A673 (cell line): ENCODE data around the gene EGR1. TPM values are rescaled to one million over a fixed set of nuclear protein-coding genes. Genes with fewer than 3 reads are reported as not detected.

Experiments
- BruUV-seq: library from RNA; stranded (reverse); fragments of 400-500 nt; replicated peaks from 2 replicates; lab custom pipeline; 2021; lab: Mats Ljungman, UMichigan
- CTCF ChIA-PET: fragments of 300-600 bp; sonication (Branson Sonifier 250); formaldehyde crosslinking; loops from one replicate; lab custom pipeline; 2022; ENCODE audit warnings: antibody characterized with exemption; lab: Charles Lee
- POLR2A ChIA-PET: fragments of 300-600 bp; sonication (Branson Sonifier 250); formaldehyde crosslinking; loops from one replicate; lab custom pipeline; 2022; ENCODE audit warnings: antibody characterized with exemption; ENCODE audit not compliant: low non-redundant PET; lab: Charles Lee
- DNase-seq: peaks from one replicate; pipeline ENCODE4 v3.0.0-alpha.2; 2015; ENCODE audit warnings: low spot score
- H3K27ac ChIP-seq: fragments of 200-600 bp; sonication (generic); 2 replicates; pipeline ENCODE4 v1.5.1; 2016; ENCODE audit warnings: mixed run types, low read depth, mild to moderate bottlenecking, mixed read lengths, antibody characterized with exemption, low read length; ENCODE audit not compliant: poor library complexity, severe bottlenecking
- H3K27me3 ChIP-seq: fragments of 200-600 bp; sonication (generic); replicated peaks from 2 replicates; pipeline ENCODE4 v1.6.1; 2017; ENCODE audit warnings: mixed run types, low read depth, mild to moderate bottlenecking, mixed read lengths, antibody characterized with exemption, low read length; ENCODE audit not compliant: insufficient read depth, poor library complexity
- H3K36me3 ChIP-seq: fragments of 200-600 bp; sonication (generic); 2 replicates; pipeline ENCODE4 v1.6.1; 2016; ENCODE audit warnings: mixed run types, mild to moderate bottlenecking, mixed read lengths, antibody characterized with exemption, low read length; ENCODE audit not compliant: insufficient read depth, poor library complexity, severe bottlenecking
- H3K4me1 ChIP-seq: fragments of 200-600 bp; sonication (generic); 2 replicates; pipeline ENCODE4 v1.6.1; 2017; ENCODE audit warnings: mixed run types, mild to moderate bottlenecking, mixed read lengths, antibody characterized with exemption, low read length; ENCODE audit not compliant: insufficient read depth, poor library complexity, severe bottlenecking
- H3K4me3 ChIP-seq: fragments of 200-600 bp; sonication (generic); 2 replicates; pipeline ENCODE4 v1.5.1; 2016; ENCODE audit warnings: low read depth, mixed run types, mild to moderate bottlenecking, mixed read lengths, low read length; ENCODE audit not compliant: poor library complexity, severe bottlenecking
- H3K9me3 ChIP-seq: fragments of 200-600 bp; sonication (generic); 2 replicates; pipeline ENCODE4 v1.6.1; 2016; ENCODE audit warnings: mixed run types, low read depth, mild to moderate bottlenecking, mixed read lengths, antibody characterized with exemption, low read length; ENCODE audit not compliant: poor library complexity, severe bottlenecking
- EZH2 ChIP-seq: fragments of 200-600 bp; sonication (generic); IDR thresholded peaks from 2 replicates; pipeline ENCODE4 v1.6.1; 2017; ENCODE audit warnings: borderline replicate concordance, low read depth, mild to moderate bottlenecking, mixed read lengths, antibody characterized with exemption, low read length; ENCODE audit not compliant: poor library complexity, severe bottlenecking
- intact Hi-C: fragments of 100-400 bp; cut with micrococcal nuclease; formaldehyde crosslinking; loops from one replicate; pipeline ENCODE4 v1.10.0; 2022; ENCODE audit not compliant: unreplicated experiment
- total RNA-seq: library from RNA; stranded (reverse); gene quantifications from 2 replicates; pipeline ENCODE4 v1.2.3, GENCODE V29; 2021
- TF ChIP-seq, protein P1 (sequence below): fragments of 300-800, 200-600 bp; sonication (generic); conservative IDR thresholded peaks from 2 replicates; pipeline ENCODE4 v1.5.1; 2017; ENCODE audit warnings: low read depth, mild to moderate bottlenecking, antibody characterized with exemption, low read length, moderate library complexity, mixed read lengths

The EGR1 gene
- total RNA-seq, 1 experiment from 2014 or later, result 64.8 TPM

DNA sequence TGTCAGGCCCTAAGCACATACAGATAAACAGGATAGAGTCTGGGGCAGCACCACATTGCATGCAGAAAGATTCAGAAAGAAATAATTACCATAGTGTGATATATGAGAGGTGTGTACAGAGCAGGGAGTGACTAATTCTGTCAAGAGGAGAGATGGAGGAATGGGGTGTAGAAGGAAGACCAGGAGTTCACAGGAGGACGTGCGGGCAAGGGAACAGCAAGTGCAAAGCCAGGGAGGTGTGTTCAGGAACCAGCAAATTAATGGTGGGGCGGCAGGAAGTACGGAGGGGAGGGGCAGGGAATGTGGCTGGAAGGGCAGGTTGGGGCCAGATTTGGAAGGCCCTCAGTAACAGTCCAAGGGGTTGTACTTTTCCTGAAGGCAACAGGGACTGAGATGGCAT lies 17.4 kb downstream of the EGR1 start:
- POLR2A ChIA-PET, result interaction anchor here (0.6 kb wide), 1 partner anchor 13 kb away, joined by 3 read pairs; no protein-coding TSS in a partner anchor
- intact Hi-C loops, result no loop called here
- CTCF ChIA-PET, result no interaction called here

DNA sequence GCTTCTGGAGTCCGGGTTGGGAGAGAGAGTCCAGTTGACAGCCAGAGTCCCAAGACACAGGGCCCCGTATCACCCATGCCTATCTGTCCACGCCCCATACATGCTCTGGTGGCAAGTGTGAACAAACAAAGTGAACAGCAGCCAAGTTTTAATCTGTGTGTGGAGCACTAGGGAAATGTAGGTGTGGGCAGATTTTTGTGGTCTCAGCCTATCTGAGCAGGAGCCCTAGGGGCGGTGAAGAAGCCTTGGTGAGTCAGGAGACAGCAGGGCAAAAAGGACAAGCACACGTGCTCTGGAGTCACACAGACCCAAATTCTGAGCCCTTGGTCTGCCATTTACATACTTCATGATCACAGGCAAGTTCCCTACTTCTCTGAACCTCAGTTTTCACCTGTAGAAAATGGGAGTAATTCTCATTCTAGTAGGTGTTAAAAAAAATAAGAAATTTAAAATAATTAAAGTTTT lies 23.2 kb downstream of the EGR1 start:
- Histone ChIP-seq H3K36me3 (no peaks in the 10 kb centered on the region), H3K27me3 (no peaks in the 10 kb centered on the region), H3K27ac (no peak overlapping the region), H3K9me3 (no peaks in the 10 kb centered on the region), H3K4me1 (peaks cover 23% of the 10 kb centered on the region), H3K4me3 (no peak overlapping the region)
- intact Hi-C loops, result no loop called here
- DNase-seq, result no peak
- no peak for TF ChIP-seq EZH2
- TF ChIP-seq, protein P1, sequence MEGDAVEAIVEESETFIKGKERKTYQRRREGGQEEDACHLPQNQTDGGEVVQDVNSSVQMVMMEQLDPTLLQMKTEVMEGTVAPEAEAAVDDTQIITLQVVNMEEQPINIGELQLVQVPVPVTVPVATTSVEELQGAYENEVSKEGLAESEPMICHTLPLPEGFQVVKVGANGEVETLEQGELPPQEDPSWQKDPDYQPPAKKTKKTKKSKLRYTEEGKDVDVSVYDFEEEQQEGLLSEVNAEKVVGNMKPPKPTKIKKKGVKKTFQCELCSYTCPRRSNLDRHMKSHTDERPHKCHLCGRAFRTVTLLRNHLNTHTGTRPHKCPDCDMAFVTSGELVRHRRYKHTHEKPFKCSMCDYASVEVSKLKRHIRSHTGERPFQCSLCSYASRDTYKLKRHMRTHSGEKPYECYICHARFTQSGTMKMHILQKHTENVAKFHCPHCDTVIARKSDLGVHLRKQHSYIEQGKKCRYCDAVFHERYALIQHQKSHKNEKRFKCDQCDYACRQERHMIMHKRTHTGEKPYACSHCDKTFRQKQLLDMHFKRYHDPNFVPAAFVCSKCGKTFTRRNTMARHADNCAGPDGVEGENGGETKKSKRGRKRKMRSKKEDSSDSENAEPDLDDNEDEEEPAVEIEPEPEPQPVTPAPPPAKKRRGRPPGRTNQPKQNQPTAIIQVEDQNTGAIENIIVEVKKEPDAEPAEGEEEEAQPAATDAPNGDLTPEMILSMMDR, result no peak
- ChIA-PET CTCF (no interaction called here), POLR2A (no interaction called here)
- BruUV-seq, result no TSS peak

More for the DNA sequence above, 17.4 kb downstream of the EGR1 start:
- TF ChIP-seq, protein P1, result no peak
- TF ChIP-seq EZH2, result no peak
- H3K36me3 ChIP-seq, result no peaks in the 10 kb centered on the region
- no peak overlapping the region for H3K4me3 ChIP-seq
- H3K27me3 ChIP-seq, result no peaks in the 10 kb centered on the region
- no peaks in the 10 kb centered on the region for H3K9me3 ChIP-seq
- no TSS peak for BruUV-seq
- H3K27ac ChIP-seq, result no peak overlapping the region
- DNase-seq, result no peak
- no peaks in the 10 kb centered on the region for H3K4me1 ChIP-seq

DNA sequence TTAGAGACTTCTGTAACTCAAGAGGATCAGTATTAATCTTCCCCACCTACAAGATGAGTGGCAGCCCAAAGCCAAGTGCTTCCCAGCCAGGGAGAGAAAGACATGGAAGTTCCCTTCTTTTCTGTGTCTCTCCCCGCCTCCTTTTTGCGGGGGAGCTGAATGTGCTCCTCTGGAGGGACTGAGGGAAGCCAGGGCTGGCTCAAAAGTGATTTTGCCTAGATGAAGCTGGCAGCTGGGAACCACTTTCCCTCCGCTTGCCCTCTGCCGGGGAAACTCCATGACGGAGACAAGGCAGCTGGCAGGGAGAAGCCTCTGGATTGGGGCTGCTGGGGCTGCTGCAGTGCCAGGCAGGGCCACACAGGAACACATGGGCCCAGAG lies 24.4 kb downstream of the EGR1 start:
- DNase-seq, result no peak
- Histone ChIP-seq H3K4me1 (peaks cover 23% of the 10 kb centered on the region), H3K9me3 (no peaks in the 10 kb centered on the region), H3K27me3 (no peaks in the 10 kb centered on the region), H3K4me3 (no peak overlapping the region), H3K36me3 (no peaks in the 10 kb centered on the region), H3K27ac (no peak overlapping the region)
- POLR2A ChIA-PET, result interaction anchor here (0.5 kb wide), 1 partner anchor 24 kb away, joined by 10 read pairs; no protein-coding TSS in a partner anchor
- CTCF ChIA-PET, result interaction anchor here (1.3 kb wide), 1 partner anchor 40 kb away, joined by 3 read pairs; no protein-coding TSS in a partner anchor
- BruUV-seq, result no TSS peak
- TF ChIP-seq, protein P1, result no peak
- no peak for TF ChIP-seq EZH2
- intact Hi-C loops, result loop anchor here (10.0 kb wide), 1 partner anchor 275 kb away; the partner anchor contains the start of gene CDC23
